ENCODE measurements around the gene TSHZ2.

- TF ChIP-seq EP300 (IDR thresholded peaks at IDR 0.05; ENCODE audit: borderline replicate concordance), result no peak
- no peak for TF ChIP-seq CEBPB (IDR thresholded peaks at IDR 0.05)
- TF ChIP-seq EGR1 (IDR thresholded peaks at IDR 0.05), result no peak
- TF ChIP-seq, protein P1, sequence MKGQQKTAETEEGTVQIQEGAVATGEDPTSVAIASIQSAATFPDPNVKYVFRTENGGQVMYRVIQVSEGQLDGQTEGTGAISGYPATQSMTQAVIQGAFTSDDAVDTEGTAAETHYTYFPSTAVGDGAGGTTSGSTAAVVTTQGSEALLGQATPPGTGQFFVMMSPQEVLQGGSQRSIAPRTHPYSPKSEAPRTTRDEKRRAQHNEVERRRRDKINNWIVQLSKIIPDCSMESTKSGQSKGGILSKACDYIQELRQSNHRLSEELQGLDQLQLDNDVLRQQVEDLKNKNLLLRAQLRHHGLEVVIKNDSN (IDR thresholded peaks at IDR 0.05), result no peak
Observed at GRCh38 chr20:53154540-53154939, 182.4 kb downstream of the TSHZ2 start.

Measured in Ishikawa (cell line).